HG03575 (cell line): ENCODE results near the gene ATG5.
"Not testable (repeated sequence)": the region's sequence is repeated elsewhere in the genome, so short reads cannot be mapped to it uniquely, and the experiment has no call there.

Experiments used
- ATAC-seq: cut with Tn5 transposase; IDR thresholded peaks from one replicate; pipeline ENCODE4 v1.9.1; 2021; ENCODE audit not compliant: unreplicated experiment, insufficient number of reproducible peaks, low FRiP score; ENCODE audit errors: extremely low read depth

The ATG5 gene

DNA sequence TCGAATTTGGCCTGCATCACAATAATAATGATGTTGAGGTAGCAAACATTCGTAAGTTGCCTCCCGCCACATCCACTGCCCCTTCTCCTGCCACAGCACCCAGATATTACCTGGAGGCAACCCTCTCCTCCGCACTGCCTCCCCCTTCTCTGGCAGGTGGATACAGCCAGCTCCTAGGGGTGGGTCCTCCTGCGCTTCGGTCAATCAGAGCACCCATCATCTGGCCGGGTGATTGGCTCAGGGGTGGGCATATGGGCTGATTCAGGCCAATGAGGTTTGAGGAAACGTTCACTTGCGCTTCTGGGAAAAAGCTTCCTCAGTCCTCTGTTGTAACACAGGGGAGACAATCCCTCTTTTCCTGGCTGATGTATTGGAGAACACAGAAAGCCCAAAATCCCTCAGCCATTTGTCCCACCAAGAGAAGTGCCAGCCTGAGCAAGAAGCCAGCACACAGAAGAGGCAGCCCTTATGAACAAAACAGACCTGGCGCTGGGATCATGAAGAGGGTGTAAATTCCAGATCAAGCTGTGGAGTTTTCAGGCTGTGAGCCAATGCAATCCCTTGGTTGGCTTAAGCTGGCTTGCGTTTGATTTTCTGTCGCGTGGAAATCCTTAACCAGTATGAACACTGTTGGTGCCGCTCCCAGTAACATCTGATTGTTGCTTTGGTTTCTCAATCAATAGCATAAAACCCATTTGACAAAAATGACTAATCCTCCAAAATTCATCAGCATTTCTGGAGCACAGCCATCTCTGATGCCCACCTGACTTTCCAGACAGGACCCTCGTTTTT lies 157.3 kb downstream of the ATG5 start:
- ATAC-seq = no peak

- ATAC-seq = peak; percentile 33
Observed at GRCh38 chr6:106167096-106167814, 158.3 kb downstream of the ATG5 start.

GRCh38 chr6:106165885-106166485 lies 159.6 kb downstream of the ATG5 start:
- no peak for ATAC-seq

GRCh38 chr6:106163966-106164877 lies 161.3 kb downstream of the ATG5 start:
- peak; percentile 23 for ATAC-seq

GRCh38 chr6:106163446-106163965 lies 162.1 kb downstream of the ATG5 start:
- ATAC-seq = peak; percentile 22

- ATAC-seq = no peak
Observed at GRCh38 chr6:106162921-106163320, 162.6 kb downstream of the ATG5 start.

GRCh38 chr6:106161893-106162292 lies 163.7 kb downstream of the ATG5 start:
- no peak for ATAC-seq

DNA sequence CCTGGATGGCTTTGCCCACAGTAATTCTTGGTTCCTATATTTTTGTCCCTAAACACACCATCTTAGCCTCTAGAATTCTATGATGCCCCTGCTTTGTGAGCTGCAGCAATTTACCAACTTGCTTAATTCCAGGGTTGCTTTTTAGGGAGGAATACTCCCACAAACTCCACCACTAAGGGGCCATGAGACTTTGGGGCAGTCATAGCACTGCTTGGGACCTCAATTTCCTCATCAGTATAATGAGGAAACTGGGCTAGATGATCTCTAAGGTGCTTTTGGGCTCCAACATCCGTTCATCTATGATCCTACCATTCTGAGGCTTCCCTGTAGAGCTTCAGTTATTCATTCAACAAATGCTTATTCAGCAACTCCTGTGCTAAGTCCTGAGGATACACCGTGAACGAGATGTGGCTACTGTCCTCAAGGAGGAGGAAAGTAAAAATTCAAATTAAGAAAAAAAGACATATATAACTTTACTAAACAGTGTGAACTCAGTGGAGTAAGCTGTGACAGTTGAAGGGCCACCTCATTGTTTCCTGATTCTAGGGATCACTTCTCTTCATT lies 164.2 kb downstream of the ATG5 start:
- ATAC-seq = no peak

DNA sequence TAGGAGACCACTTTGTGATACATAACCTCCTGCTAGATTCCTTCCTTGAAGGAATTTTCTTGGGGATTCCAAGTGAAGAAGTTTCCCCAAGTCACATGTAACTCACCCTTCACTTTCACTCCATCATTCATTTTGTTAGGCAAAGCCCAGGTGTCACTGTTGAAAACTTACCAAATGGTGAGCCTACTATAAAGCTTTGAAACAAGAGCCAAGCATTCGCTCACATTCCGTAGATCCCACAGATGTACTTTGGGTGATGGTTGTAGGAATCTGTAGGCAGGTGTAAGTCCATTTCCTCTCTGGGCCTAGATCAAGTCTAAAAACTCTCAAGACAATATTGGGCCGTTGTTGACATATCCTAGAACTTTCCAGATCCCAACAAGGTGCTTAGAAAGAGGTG lies 165.4 kb downstream of the ATG5 start:
- no peak for ATAC-seq

- no peak for ATAC-seq
Observed at GRCh38 chr6:106159531-106159940, 166.0 kb downstream of the ATG5 start.

DNA sequence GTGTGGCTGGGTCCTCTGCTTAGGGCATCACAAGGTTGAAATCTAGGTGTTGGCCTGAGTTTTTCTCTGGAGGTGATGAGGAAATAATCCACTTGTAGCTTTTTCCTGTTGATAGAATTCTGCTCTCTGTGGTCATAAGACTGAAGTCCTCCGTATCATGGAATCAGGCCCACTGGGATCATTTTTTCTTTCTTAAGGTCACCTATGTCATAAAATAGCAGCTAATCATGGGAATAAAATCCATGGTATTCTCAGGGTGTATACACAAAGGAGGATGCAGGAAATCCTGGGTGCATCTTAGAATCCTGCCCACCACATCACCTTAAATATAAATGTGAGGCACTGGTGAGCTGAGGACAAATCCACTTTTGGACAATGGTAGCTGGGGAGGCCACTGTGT lies 166.7 kb downstream of the ATG5 start:
- ATAC-seq = no peak

GRCh38 chr6:106156863-106157262 lies 168.7 kb downstream of the ATG5 start:
- ATAC-seq = no peak

DNA sequence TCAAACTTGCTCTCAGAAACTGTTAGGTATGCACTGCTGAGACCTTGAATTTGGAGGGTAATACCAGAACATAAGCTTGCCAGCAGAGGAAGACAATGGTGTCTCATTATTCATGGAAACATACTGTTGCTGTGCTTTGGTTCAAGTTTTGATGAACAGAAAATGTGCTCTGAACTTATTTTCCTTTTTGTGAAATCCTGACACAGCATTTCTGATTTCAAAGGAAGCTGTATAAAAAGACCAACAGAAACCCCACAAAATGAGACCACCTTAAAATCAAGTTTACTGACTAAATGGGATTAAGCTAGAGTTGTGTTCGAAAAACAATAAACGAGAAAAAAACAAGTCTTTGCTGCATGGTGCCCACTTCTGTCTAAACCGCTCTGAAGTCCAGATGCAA lies 169.1 kb downstream of the ATG5 start:
- ATAC-seq = no peak

- no peak for ATAC-seq
Observed at GRCh38 chr6:106155219-106155830, 170.2 kb downstream of the ATG5 start.

- no peak for ATAC-seq
Observed at GRCh38 chr6:106154326-106154725, 171.2 kb downstream of the ATG5 start.

DNA sequence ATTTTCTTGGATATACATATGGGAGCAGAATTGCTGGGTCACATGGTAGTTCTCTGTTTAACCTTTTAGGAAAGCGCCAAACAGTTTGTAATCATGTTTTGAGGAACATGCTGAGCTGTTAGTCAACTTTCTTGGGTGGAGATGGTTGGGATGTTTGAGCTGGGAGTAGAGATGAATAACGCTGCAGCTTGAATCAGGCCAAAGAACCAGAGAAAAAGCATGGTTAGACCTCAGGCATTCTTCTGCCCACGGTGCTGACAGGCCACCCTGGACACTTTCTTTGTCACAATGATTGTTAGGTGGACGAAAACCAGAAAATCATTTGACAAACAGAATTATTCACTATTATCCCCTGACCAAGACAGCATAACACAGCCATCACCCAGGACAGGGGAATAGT lies 172.6 kb downstream of the ATG5 start:
- ATAC-seq = no peak

GRCh38 chr6:106152476-106152875 lies 173.1 kb downstream of the ATG5 start:
- ATAC-seq = not testable (repeated sequence)

DNA sequence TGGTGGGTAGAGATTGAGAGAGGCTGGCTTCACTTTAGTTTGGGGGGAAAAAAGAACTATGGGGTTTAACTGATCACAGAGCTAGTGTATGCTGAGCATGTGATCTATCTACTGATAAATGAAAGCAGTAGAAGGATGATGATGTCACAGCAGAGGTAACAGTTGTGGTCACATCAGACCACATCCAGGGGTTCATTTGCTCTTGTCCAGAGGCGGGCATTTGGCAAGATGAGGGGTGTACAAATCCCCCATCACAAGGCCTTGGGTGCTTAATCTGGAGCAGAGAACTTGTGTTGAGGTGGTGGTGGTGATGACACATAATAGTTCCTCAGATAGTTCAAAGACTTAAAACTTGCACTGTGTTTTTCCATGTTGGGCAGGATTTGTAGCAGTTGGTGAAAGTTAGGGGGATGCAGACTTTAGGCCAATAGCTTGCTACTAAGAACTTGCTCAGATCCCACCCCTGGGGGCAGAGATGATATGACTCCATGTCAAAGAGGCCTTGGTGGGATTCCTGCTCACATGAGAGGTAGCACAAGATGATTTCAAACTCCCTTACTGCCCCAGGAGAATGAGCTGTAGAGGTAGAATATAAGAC lies 176.0 kb downstream of the ATG5 start:
- ATAC-seq = no peak
